ENCODE measurements around the gene ITGB5.

GRCh38 chr3:124752051-124752450, 135.1 kb downstream of the ITGB5 start:
- TF ChIP-seq REST (IDR thresholded peaks at IDR 0.05; ENCODE audit: insufficient read depth in 1 of 2, low read depth in 2 of 2, low read length in 2 of 2) (no peak), POLR2AphosphoS5 (IDR thresholded peaks at IDR 0.05; ENCODE audit: low read depth, low read length) (no peak), SIN3A (IDR thresholded peaks at IDR 0.05; ENCODE audit: borderline replicate concordance, insufficient read depth, low read length) (no peak), TAF1 (IDR thresholded peaks at IDR 0.05; ENCODE audit: borderline replicate concordance, insufficient read depth, low read length) (no peak)

All from PFSK-1 (cell line).